Epithelial cell of prostate (primary cell): ENCODE data around the gene TRIM44.

Experiments used
- DNase-seq: peaks from one replicate; pipeline ENCODE4 v3.0.0-alpha.2; 2011; ENCODE audit warnings: low read depth, low spot score
- H3K27ac ChIP-seq: fragments of 450-650 bp; 2 replicates; pipeline ENCODE4 v1.5.1; 2017; ENCODE audit warnings: mild to moderate bottlenecking

The TRIM44 gene

GRCh38 chr11:35780951-35781860, 118.6 kb downstream of the TRIM44 start:
- DNase-seq: no peak
- H3K27ac ChIP-seq: no peak overlapping the region

GRCh38 chr11:35781861-35782470, 119.4 kb downstream of the TRIM44 start:
- no peak overlapping the region for H3K27ac ChIP-seq
- DNase-seq: no peak

GRCh38 chr11:35783809-35784208, 121.2 kb downstream of the TRIM44 start:
- no peak for DNase-seq
- no peak overlapping the region for H3K27ac ChIP-seq

DNA sequence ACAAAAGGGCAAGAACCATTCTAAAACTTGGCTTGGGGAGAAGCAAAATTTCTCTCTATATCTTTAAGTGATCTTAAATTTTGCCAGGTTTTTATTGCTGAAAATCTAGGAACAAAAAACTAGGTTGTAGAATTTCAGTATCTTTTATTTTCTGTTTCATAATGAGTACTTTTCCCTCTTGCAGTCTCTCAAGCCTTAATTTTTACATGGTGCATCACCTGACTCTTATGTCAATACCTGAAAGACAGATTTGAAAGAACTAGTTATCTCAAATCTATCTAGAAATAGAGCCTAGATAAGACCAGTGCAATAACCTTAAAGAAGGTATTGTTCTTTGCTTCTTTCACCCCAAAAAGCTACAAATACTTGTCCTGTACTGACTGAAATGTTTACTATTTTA, 122.1 kb downstream of the TRIM44 start:
- no peak for DNase-seq
- no peak overlapping the region for H3K27ac ChIP-seq

- DNase-seq: no peak
- H3K27ac ChIP-seq: peak overlapping the region; percentile 0
These were observed 123.0 kb downstream of the TRIM44 start for GRCh38 chr11:35785287-35786167.

DNA sequence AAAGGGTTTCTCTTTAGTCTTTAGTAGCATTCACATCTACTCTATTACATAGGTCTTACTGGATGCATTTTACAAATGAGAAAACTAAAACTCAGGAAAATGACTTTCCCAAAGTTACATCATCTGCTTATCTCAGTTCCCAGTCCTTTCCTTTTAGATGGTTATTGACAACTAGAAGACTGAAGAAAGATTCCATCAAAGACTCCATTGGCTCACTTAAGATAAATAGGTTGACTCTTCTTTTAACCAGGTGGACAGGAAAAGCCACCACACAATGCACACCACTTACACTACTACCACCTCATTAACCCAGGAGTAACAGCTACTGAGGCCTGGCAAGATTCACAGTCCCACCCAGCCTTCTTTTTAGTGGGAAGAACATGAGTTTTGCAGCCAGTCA, 123.6 kb downstream of the TRIM44 start:
- no peak for DNase-seq
- peak overlapping the region; percentile 0 for H3K27ac ChIP-seq

DNA sequence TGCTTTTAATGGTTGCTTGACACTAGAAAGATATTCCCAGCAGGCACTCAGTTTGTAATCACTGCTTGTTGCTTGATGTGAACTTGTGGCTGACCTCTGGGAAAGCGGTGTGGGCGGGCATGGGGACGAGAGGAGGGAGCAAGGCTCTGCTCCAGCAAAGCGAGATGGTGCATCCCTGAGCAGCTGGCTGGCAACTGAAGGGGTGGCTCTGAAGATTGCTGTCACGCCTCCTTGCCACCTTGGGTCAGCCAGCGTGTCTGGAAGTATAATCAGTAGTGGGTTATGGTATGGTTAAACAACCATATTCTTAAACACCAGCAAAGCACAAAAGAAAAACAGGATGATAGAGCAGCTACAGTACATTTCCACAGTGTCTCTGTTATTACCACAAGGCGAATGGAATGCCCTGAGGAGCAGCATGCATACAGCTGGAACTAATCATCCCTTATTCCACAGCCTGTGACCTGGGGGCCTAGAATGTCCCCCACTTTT, 124.5 kb downstream of the TRIM44 start:
- H3K27ac ChIP-seq: no peak overlapping the region
- no peak for DNase-seq

DNA sequence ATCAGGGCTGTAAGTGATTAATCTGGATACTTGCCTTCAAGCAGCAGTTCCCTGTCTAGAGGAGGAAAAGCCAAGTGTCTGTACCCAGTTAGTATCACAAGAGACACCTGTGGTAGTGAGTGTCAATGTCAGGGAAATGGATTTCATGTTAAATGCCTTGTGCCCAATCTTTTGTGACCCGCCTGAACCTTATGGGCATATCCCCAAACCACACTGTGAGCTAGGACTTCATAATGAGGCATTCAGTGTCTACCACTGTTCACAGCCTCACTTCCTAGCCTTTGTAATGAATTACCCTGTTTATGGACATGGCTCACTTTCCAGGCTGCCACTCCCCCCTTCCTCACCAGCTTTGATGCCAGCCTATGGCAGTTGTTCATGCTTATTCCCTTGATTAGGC, 125.1 kb downstream of the TRIM44 start:
- no peak for DNase-seq
- H3K27ac ChIP-seq: no peak overlapping the region

- no peak for DNase-seq
- H3K27ac ChIP-seq: no peak overlapping the region
These were observed 128.7 kb downstream of the TRIM44 start for GRCh38 chr11:35791088-35791958.

- no peak for DNase-seq
- no peak overlapping the region for H3K27ac ChIP-seq
These were observed 129.7 kb downstream of the TRIM44 start for GRCh38 chr11:35792148-35792845.

GRCh38 chr11:35792846-35793192, 130.2 kb downstream of the TRIM44 start:
- no peak for DNase-seq
- H3K27ac ChIP-seq: no peak overlapping the region

- no peak for DNase-seq
- peak overlapping the region; percentile 84 for H3K27ac ChIP-seq
These were observed 131.8 kb downstream of the TRIM44 start for GRCh38 chr11:35794333-35794732.

GRCh38 chr11:35794850-35795249, 132.3 kb downstream of the TRIM44 start:
- DNase-seq: no peak
- H3K27ac ChIP-seq: peak overlapping the region; percentile 84

DNA sequence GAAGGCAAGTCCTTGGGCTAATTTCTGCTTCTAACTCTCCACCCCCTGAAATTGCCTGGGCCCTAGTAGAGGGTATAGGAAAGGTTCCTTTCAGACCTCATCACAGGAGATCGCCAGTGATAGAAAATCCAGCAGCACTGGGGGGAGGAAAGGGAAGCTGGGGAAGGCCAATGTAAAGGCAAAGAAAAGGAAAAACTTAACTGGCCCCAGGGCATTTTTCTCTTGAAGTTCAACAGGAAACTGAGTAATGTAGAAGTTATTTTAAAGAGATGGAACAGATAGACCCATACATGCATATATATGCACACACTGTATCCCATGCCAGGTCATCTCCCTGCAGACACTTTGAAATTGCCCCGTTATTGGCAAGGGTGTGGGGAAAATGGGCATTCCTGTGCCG, 134.0 kb downstream of the TRIM44 start:
- DNase-seq: no peak
- H3K27ac ChIP-seq: peak overlapping the region; percentile 84

DNA sequence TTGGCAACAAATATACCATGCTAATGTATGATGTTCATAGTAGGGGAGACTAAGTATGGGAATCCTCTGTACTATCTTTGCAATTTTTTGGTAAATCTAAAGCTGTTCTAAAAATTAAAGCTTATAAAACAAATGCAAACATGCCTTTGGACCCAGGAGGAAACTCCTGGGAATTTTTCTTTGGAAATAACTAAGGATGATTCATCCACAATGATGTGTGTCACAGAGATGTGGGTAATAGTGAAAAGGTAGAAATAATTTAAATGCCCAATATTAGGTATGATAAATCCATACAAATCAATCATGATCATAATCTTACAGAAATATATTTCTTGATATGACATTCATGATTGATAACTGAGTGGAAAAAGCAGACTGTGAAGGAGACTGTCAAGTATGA, 135.8 kb downstream of the TRIM44 start:
- peak overlapping the region; percentile 84 for H3K27ac ChIP-seq
- no peak for DNase-seq

DNA sequence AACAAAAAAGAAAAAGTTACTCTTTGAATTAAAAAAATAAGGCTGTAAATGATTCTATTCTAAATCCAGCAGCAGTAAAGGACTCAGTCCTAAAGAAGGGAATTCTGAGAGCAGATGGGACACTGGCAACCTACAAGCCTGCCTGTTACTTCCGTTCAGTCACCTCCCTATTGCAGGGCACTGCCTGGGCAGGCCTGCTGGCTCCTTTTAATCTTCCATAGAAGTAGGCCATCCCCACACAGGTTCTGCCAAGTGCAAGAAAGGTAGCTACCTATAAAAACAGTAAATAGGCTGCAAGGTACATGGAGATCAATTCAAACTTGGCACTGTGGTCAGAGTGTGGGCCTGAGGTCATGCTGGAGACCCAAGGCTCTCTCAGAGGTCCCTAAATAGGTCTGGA, 136.4 kb downstream of the TRIM44 start:
- H3K27ac ChIP-seq: peak overlapping the region; percentile 84
- DNase-seq: no peak

DNA sequence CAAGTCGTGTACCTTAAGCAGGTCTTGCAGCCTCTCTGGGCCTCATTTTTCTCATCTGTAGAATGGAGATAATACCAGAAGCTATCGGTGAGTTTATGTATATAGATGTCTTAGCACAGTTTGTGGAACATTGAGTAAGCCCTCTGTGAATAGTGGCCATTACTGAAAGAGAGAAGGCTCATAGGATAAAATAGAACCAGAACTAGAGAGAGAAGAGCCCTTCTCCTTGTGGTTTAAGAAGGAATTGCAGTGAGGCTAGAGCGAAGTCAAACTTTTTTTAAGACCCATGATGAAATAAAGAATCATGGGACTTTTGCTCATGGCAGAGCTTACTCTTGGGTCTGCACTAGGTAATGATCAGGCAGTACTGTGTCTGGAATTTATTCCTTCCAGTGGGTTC, 137.1 kb downstream of the TRIM44 start:
- DNase-seq: no peak

GRCh38 chr11:35800970-35801953, 138.7 kb downstream of the TRIM44 start:
- no peak for DNase-seq
- no peak overlapping the region for H3K27ac ChIP-seq

More for the DNA sequence above, 137.1 kb downstream of the TRIM44 start:
- H3K27ac ChIP-seq: peak overlapping the region; percentile 84
